ENCODE results near the gene NOM1.
A peak's percentile ranks its signal among the peaks of the same experiment; 100 is the strongest.
"Not testable (repeated sequence)": the region's sequence is repeated elsewhere in the genome, so short reads cannot be mapped to it uniquely, and the experiment has no call there.

Gene NOM1

GRCh38 chr7:156949541-156950380 is at the start of gene NOM1:
Gene NOM1, plus strand, starts transcription at chr7:156949712. Its CDS starts 26 bp downstream, at chr7:156949738.
- peak; percentile 82 to 84 for DNase-seq (ENCODE audit: low read depth in 2 of 2)

- not testable (repeated sequence) for DNase-seq (ENCODE audit: low read depth in 2 of 2)
Measured at GRCh38 chr7:156900093-156900492, 49.4 kb upstream of the NOM1 start.

- DNase-seq (ENCODE audit: low read depth in 2 of 2): no peak
Measured at GRCh38 chr7:156903232-156903909, 46.1 kb upstream of the NOM1 start.

- DNase-seq (ENCODE audit: low read depth in 2 of 2): no peak
Measured at GRCh38 chr7:156906200-156906649, 43.3 kb upstream of the NOM1 start.

GRCh38 chr7:156907656-156908055 is 41.9 kb upstream of the NOM1 start:
- no peak for DNase-seq (ENCODE audit: low read depth in 2 of 2)

GRCh38 chr7:156909574-156910252 is 39.8 kb upstream of the NOM1 start:
- DNase-seq (ENCODE audit: low read depth in 2 of 2): not testable (repeated sequence)

GRCh38 chr7:156918635-156919034 is 30.9 kb upstream of the NOM1 start:
- DNase-seq (ENCODE audit: low read depth in 2 of 2): no peak

GRCh38 chr7:156919132-156919713 is 30.3 kb upstream of the NOM1 start:
- DNase-seq (ENCODE audit: low read depth in 2 of 2): no peak

GRCh38 chr7:156920076-156920475 is 29.4 kb upstream of the NOM1 start:
- no peak for DNase-seq (ENCODE audit: low read depth in 2 of 2)

- not testable (repeated sequence) for DNase-seq (ENCODE audit: low read depth in 2 of 2)
Measured at GRCh38 chr7:156920487-156921373, 28.8 kb upstream of the NOM1 start.

- not testable (repeated sequence) for DNase-seq (ENCODE audit: low read depth in 2 of 2)
Measured at GRCh38 chr7:156922304-156922703, 27.2 kb upstream of the NOM1 start.

- not testable (repeated sequence) for DNase-seq (ENCODE audit: low read depth in 2 of 2)
Measured at GRCh38 chr7:156925821-156926220, 23.7 kb upstream of the NOM1 start.

- DNase-seq (ENCODE audit: low read depth in 2 of 2): no peak
Measured at GRCh38 chr7:156927571-156928405, 21.7 kb upstream of the NOM1 start.

GRCh38 chr7:156928406-156928747 is 21.1 kb upstream of the NOM1 start:
- DNase-seq (ENCODE audit: low read depth in 2 of 2): no peak

GRCh38 chr7:156929789-156930539 is 19.5 kb upstream of the NOM1 start:
- no peak for DNase-seq (ENCODE audit: low read depth in 2 of 2)

- no peak for DNase-seq (ENCODE audit: low read depth in 2 of 2)
Measured at GRCh38 chr7:156932006-156932405, 17.5 kb upstream of the NOM1 start.

GRCh38 chr7:156935250-156935649 is 14.3 kb upstream of the NOM1 start:
- DNase-seq (ENCODE audit: low read depth in 2 of 2): no peak

- not testable (repeated sequence) for DNase-seq (ENCODE audit: low read depth in 2 of 2)
Measured at GRCh38 chr7:156936766-156937165, 12.7 kb upstream of the NOM1 start.

- no peak for DNase-seq (ENCODE audit: low read depth in 2 of 2)
Measured at GRCh38 chr7:156940421-156941122, 8.9 kb upstream of the NOM1 start.
